ENCODE results near the gene COPG2.
"Not testable (repeated sequence)": the region's sequence is repeated elsewhere in the genome, so short reads cannot be mapped to it uniquely, and the experiment has no call there.

Gene COPG2

DNA sequence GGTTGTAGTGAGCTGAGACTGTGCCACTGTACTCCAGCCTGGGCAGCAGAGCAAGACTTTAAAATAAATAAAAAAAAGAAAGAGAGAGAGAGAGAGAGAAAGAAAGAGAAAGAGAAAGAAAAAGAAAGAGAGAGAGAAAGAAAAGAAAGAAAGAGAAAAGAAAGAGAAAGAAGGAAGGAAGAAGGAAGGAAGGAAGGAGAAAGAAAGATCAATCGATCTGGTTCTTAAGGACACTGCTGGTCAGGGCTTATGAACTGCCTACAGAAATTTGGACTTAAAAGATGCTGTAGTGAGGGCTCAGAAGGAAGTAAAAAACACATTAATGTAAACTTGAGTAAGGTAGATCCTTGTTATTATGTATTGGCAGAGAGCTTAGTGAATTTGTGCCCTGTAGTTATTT is 62.4 kb downstream of the COPG2 start:
- Mint-ChIP-seq H3K27ac (peak overlapping the region; percentile 52), H3K9me3 (peaks cover 29% of the 10 kb centered on the region), H3K4me1 (no peaks in the 10 kb centered on the region), H3K4me3 (no peak overlapping the region), H3K36me3 (ENCODE audit: low read depth) (peaks cover 97% of the 10 kb centered on the region), H3K27me3 (ENCODE audit: low read depth, poor library complexity) (no peaks in the 10 kb centered on the region)
- TF ChIP-seq, protein P1, sequence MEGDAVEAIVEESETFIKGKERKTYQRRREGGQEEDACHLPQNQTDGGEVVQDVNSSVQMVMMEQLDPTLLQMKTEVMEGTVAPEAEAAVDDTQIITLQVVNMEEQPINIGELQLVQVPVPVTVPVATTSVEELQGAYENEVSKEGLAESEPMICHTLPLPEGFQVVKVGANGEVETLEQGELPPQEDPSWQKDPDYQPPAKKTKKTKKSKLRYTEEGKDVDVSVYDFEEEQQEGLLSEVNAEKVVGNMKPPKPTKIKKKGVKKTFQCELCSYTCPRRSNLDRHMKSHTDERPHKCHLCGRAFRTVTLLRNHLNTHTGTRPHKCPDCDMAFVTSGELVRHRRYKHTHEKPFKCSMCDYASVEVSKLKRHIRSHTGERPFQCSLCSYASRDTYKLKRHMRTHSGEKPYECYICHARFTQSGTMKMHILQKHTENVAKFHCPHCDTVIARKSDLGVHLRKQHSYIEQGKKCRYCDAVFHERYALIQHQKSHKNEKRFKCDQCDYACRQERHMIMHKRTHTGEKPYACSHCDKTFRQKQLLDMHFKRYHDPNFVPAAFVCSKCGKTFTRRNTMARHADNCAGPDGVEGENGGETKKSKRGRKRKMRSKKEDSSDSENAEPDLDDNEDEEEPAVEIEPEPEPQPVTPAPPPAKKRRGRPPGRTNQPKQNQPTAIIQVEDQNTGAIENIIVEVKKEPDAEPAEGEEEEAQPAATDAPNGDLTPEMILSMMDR (IDR thresholded peaks at IDR 0.05): no peak
- no peak for DNase-seq

DNA sequence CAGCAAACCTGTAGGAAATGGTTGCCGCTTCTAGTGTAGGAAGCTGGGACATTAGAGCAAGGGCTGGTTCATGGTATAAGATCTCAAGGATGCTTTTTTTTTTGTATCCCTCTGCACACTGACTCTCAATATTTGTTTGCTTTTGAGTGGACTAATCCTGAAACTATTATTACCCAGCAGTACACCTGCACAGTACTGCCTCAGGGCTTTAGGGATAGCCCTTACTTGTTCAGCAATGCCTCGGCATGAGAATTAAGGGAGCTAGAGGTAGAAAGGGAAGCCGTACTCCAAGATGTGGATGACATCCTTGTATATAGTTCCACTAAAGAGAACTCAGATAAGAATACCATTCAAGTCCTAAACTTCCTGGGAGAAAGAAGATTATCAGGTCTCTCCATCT is 70.5 kb downstream of the COPG2 start:
- no peak for DNase-seq
- Mint-ChIP-seq H3K4me3 (no peak overlapping the region), H3K4me1 (no peaks in the 10 kb centered on the region), H3K36me3 (ENCODE audit: low read depth) (peaks cover 82% of the 10 kb centered on the region), H3K27me3 (ENCODE audit: low read depth, poor library complexity) (no peaks in the 10 kb centered on the region), H3K9me3 (peaks cover 18% of the 10 kb centered on the region), H3K27ac (no peak overlapping the region)
- TF ChIP-seq, protein P1 (IDR thresholded peaks at IDR 0.05): no peak

DNA sequence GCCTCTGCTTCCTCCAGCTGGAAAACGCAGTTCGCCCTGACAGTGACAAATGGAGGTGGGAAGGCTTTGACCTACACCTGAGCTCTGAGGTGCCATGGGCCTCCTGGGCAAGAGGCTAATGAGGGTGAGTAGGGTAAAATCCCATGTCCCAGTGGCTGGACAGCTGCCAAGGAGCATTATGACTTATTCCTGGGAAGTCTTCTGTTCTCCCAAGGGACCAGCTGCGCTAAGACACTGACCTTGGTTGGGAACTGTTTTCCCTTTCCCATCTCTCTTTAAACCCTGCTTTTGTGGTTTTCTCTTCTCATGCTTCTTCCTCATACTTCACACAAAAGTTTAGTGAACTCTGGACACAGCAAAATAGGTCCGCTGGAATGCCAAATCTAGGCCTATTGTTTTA is 72.6 kb downstream of the COPG2 start:
- no peak overlapping the region for H3K27ac Mint-ChIP-seq
- no peak for DNase-seq
- H3K27me3 Mint-ChIP-seq (ENCODE audit: low read depth, poor library complexity): no peaks in the 10 kb centered on the region
- H3K9me3 Mint-ChIP-seq: peaks cover 31% of the 10 kb centered on the region
- TF ChIP-seq, protein P1 (IDR thresholded peaks at IDR 0.05): no peak
- peaks cover 72% of the 10 kb centered on the region for H3K36me3 Mint-ChIP-seq (ENCODE audit: low read depth)
- H3K4me1 Mint-ChIP-seq: no peaks in the 10 kb centered on the region
- H3K4me3 Mint-ChIP-seq: no peak overlapping the region

DNA sequence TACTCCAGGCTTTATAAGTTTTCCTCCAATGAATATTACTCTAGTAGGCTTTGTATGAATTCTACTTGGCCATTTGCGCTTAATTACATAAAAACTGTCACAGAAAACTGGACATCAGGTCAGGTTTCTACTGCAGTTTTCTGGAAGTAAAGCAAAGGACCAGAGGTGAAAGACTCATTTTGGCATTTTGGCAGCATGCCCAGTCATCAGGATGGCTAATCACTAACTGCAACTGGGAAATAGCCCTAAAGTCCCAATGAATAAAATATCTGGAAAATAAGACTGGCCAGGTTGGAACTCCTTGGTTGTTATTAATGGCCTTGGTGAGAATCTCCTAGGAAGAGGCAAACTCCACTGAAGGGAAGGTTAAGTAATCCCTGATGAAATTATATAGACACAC is 75.5 kb downstream of the COPG2 start:
- H3K9me3 Mint-ChIP-seq: peaks cover 52% of the 10 kb centered on the region
- H3K4me1 Mint-ChIP-seq: no peaks in the 10 kb centered on the region
- TF ChIP-seq, protein P1 (IDR thresholded peaks at IDR 0.05): no peak
- peak overlapping the region; percentile 40 for H3K27ac Mint-ChIP-seq
- no peak for DNase-seq
- H3K27me3 Mint-ChIP-seq (ENCODE audit: low read depth, poor library complexity): peaks cover 3% of the 10 kb centered on the region
- H3K4me3 Mint-ChIP-seq: no peak overlapping the region
- peaks cover 82% of the 10 kb centered on the region for H3K36me3 Mint-ChIP-seq (ENCODE audit: low read depth)

DNA sequence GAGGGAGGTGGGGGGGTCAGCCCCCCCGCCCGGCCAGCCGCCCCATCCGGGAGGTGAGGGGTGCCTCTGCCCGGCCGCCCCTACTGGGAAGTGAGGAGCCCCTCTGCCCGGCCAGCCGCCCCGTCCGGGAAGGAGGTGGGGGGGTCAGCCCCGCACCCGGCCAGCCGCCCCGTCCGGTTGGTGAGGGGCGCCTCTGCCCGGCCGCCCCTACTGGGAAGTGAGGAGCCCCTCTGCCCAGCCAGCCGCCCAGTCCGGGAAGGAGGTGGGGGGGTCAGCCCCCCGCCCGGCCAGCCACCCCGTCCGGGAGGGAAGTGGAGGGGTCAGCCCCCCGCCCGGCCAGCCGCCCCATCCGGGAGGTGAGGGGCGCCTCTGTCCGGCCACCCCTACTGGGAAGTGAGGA is 77.1 kb downstream of the COPG2 start:
- H3K27ac Mint-ChIP-seq: not testable (repeated sequence)

DNA sequence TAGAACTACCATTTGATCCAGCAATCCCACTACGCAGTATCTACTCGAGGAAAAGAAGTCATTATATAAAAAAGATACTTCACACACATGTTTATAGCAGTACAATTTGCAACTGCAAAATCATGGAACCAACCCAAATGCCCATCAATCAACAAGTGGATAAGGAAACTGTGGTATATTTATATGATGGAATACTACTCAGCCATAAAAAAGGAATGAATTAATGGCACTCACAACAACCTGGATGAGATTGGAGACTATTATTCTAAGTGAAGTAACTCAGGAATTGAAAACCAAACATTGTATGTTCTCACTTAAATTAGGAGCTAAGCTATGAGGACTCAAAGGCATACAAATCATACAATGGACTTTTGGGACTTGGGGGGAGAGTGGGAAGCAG is 82.6 kb downstream of the COPG2 start:
- not testable (repeated sequence) for H3K4me1 Mint-ChIP-seq; H3K27ac Mint-ChIP-seq; H3K4me3 Mint-ChIP-seq; DNase-seq; H3K27me3 Mint-ChIP-seq (ENCODE audit: low read depth, poor library complexity)
- peaks cover 57% of the 10 kb centered on the region for H3K36me3 Mint-ChIP-seq (ENCODE audit: low read depth)
- peaks cover 55% of the 10 kb centered on the region for H3K9me3 Mint-ChIP-seq

More for the DNA sequence above, 77.1 kb downstream of the COPG2 start:
- H3K9me3 Mint-ChIP-seq: peaks cover 56% of the 10 kb centered on the region
- peaks cover 73% of the 10 kb centered on the region for H3K36me3 Mint-ChIP-seq (ENCODE audit: low read depth)
- not testable (repeated sequence) for H3K4me3 Mint-ChIP-seq; H3K27me3 Mint-ChIP-seq (ENCODE audit: low read depth, poor library complexity); DNase-seq; H3K4me1 Mint-ChIP-seq

DNA sequence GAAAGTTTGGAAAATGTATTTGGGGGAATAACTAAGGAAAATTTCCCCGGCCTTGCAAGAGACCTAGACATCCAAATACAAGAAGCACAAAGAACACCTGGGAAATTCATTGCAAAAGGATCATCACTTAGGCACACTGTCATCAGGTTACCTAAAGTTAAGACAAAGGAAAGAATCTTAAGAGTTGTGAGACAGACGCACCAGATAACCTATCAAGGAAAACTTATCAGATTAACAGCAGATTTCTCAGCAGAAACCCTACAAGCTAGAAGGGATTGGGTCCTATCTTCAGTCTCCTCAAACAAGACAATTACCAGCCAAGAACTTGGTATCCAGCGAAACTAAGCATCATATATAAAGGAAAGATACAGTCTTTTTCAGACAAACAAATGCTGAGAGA is 93.4 kb downstream of the COPG2 start:
- H3K27ac Mint-ChIP-seq; H3K4me1 Mint-ChIP-seq; DNase-seq; H3K27me3 Mint-ChIP-seq (ENCODE audit: low read depth, poor library complexity); H3K4me3 Mint-ChIP-seq: not testable (repeated sequence)
- Mint-ChIP-seq H3K36me3 (ENCODE audit: low read depth) (peaks cover 66% of the 10 kb centered on the region), H3K9me3 (peaks cover 71% of the 10 kb centered on the region)

DNA sequence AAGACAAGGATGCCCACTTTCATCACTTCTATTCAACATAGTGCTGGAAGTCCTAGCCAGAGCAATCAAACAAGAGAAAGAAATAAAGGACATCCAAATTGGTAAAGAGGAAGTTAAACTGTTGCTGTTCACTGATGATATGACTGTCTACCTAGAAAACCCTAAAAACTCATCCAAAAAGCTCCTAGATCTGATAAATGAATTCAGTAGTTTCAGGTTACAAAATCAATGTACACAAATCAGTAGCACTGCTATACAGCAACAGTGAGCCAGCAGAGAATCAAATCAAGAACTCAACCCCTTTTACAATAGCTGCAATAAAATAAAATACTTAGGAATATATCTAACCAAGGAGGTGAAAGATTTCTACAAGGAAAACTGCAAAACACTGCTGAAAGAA is 98.4 kb downstream of the COPG2 start:
- Mint-ChIP-seq H3K9me3 (peaks cover 92% of the 10 kb centered on the region), H3K36me3 (ENCODE audit: low read depth) (peaks cover 90% of the 10 kb centered on the region)
- DNase-seq; H3K4me3 Mint-ChIP-seq; H3K4me1 Mint-ChIP-seq; H3K27me3 Mint-ChIP-seq (ENCODE audit: low read depth, poor library complexity); H3K27ac Mint-ChIP-seq: not testable (repeated sequence)

Data from nephron progenitor cell (in vitro differentiated cells).